Lower leg skin (tissue), 3 donors: ENCODE results near the gene SYCE3.

ENCODE experiments used
- POLR2A ChIP-seq, 2 donors: fragments of 450-650 bp; IDR thresholded peaks; one replicate each; pipeline ENCODE4 v1.6.1; 2016 to 2017; ENCODE audit warnings: antibody characterized with exemption in 2 of 2, mild to moderate bottlenecking in 1 of 2, moderate library complexity in 1 of 2
- TF ChIP-seq, protein P1 (sequence below), 3 donors: fragments of 450-650 bp; IDR thresholded peaks; one replicate each; pipeline ENCODE4 v1.5.1; 2016; ENCODE audit warnings: antibody characterized with exemption in 3 of 3, mild to moderate bottlenecking in 3 of 3, moderate library complexity in 2 of 3

DNA sequence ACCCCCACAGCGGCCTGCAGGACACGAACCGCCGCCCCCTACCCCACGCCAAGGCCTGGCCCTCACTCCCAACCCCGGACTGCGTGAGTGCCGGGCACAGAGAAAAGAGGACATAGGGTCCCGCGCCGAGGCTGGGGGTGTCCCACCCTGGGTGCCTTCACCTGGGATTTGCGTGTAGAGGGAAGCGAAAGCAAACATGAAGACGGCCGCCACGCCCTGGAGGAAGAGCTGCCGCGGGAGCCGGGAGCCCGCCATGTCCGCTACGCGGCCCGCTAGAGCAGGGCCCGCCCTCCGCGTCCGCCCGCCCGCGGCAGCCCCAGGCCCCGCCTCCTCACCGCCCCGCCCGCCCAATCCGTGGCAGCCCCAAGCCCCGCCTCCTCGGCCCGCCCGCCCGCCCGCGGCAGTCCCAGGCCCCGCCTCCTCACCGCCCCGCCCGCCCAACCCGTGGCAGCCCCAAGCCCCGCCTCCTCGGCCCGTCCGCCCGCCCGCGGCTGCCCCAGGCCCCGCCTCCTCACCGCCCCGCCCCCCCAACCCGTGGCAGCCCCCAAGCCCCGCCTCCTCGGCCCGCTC is 55.2 kb downstream of the SYCE3 start, which contains the start of gene LMF2:
- TF ChIP-seq, protein P1, sequence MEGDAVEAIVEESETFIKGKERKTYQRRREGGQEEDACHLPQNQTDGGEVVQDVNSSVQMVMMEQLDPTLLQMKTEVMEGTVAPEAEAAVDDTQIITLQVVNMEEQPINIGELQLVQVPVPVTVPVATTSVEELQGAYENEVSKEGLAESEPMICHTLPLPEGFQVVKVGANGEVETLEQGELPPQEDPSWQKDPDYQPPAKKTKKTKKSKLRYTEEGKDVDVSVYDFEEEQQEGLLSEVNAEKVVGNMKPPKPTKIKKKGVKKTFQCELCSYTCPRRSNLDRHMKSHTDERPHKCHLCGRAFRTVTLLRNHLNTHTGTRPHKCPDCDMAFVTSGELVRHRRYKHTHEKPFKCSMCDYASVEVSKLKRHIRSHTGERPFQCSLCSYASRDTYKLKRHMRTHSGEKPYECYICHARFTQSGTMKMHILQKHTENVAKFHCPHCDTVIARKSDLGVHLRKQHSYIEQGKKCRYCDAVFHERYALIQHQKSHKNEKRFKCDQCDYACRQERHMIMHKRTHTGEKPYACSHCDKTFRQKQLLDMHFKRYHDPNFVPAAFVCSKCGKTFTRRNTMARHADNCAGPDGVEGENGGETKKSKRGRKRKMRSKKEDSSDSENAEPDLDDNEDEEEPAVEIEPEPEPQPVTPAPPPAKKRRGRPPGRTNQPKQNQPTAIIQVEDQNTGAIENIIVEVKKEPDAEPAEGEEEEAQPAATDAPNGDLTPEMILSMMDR (IDR thresholded peaks at IDR 0.05): no peak
- no peak for TF ChIP-seq POLR2A (IDR thresholded peaks at IDR 0.05)
